ENCODE data around the gene GMIP. TPM values are rescaled to one million over a fixed set of nuclear protein-coding genes. Genes with fewer than 3 reads are reported as not detected.

GMIP gene
- total and polyA plus RNA-seq, 2 experiments from 2014 or later, result 5.1 to 22.1 TPM

GRCh38 chr19:19587771-19588170 lies 55.7 kb downstream of the GMIP start:
- H3K36me3 Mint-ChIP-seq (ENCODE audit: low read depth), result no peaks in the 10 kb centered on the region
- no peak overlapping the region for H2AFZ ChIP-seq
- H3K4me3 ChIP-seq, result no peak overlapping the region
- ATAC-seq (no peak), DNase-seq (ENCODE audit: low spot score) (no peak)
- H3K27ac Mint-ChIP-seq, result no peak overlapping the region
- no peaks in the 10 kb centered on the region for H3K9me3 Mint-ChIP-seq
- H3K36me3 ChIP-seq (ENCODE audit: insufficient read depth), result no peaks in the 10 kb centered on the region
- no peaks in the 10 kb centered on the region for H3K9me2 ChIP-seq (ENCODE audit: insufficient read depth)
- peaks cover 8% of the 10 kb centered on the region for H3F3A ChIP-seq (replicated peaks; ENCODE audit: low read depth)
- peaks cover 15% of the 10 kb centered on the region; the same call in 2 of the 3 replicates for H3K4me1 Mint-ChIP-seq
- no peaks in the 10 kb centered on the region for H3K79me2 ChIP-seq (replicated peaks; ENCODE audit: insufficient read depth)
- H3K4me2 ChIP-seq, result no peak overlapping the region
- peaks cover 14% of the 10 kb centered on the region for H3K4me1 ChIP-seq (ENCODE audit: insufficient read depth)
- H3K4me3 Mint-ChIP-seq, result no peak overlapping the region
- TF ChIP-seq, protein P1, sequence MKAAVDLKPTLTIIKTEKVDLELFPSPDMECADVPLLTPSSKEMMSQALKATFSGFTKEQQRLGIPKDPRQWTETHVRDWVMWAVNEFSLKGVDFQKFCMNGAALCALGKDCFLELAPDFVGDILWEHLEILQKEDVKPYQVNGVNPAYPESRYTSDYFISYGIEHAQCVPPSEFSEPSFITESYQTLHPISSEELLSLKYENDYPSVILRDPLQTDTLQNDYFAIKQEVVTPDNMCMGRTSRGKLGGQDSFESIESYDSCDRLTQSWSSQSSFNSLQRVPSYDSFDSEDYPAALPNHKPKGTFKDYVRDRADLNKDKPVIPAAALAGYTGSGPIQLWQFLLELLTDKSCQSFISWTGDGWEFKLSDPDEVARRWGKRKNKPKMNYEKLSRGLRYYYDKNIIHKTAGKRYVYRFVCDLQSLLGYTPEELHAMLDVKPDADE (IDR thresholded peaks at IDR 0.05), result no peak
- TF ChIP-seq ZNF114 (CRISPR knock-in tag; IDR thresholded peaks at IDR 0.05), result no peak
- TF ChIP-seq CREB1 (CRISPR knock-in tag; IDR thresholded peaks at IDR 0.05; ENCODE audit: low read depth), result no peak
- no peak for TF ChIP-seq EZH2phosphoT487 (IDR thresholded peaks at IDR 0.05; ENCODE audit: unreplicated experiment)
- TF ChIP-seq, protein P2, sequence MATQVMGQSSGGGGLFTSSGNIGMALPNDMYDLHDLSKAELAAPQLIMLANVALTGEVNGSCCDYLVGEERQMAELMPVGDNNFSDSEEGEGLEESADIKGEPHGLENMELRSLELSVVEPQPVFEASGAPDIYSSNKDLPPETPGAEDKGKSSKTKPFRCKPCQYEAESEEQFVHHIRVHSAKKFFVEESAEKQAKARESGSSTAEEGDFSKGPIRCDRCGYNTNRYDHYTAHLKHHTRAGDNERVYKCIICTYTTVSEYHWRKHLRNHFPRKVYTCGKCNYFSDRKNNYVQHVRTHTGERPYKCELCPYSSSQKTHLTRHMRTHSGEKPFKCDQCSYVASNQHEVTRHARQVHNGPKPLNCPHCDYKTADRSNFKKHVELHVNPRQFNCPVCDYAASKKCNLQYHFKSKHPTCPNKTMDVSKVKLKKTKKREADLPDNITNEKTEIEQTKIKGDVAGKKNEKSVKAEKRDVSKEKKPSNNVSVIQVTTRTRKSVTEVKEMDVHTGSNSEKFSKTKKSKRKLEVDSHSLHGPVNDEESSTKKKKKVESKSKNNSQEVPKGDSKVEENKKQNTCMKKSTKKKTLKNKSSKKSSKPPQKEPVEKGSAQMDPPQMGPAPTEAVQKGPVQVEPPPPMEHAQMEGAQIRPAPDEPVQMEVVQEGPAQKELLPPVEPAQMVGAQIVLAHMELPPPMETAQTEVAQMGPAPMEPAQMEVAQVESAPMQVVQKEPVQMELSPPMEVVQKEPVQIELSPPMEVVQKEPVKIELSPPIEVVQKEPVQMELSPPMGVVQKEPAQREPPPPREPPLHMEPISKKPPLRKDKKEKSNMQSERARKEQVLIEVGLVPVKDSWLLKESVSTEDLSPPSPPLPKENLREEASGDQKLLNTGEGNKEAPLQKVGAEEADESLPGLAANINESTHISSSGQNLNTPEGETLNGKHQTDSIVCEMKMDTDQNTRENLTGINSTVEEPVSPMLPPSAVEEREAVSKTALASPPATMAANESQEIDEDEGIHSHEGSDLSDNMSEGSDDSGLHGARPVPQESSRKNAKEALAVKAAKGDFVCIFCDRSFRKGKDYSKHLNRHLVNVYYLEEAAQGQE (IDR thresholded peaks at IDR 0.05; ENCODE audit: unreplicated experiment), result no peak
- no peak for TF ChIP-seq JUNB (IDR thresholded peaks at IDR 0.05; ENCODE audit: unreplicated experiment)
- TF ChIP-seq, protein P3, sequence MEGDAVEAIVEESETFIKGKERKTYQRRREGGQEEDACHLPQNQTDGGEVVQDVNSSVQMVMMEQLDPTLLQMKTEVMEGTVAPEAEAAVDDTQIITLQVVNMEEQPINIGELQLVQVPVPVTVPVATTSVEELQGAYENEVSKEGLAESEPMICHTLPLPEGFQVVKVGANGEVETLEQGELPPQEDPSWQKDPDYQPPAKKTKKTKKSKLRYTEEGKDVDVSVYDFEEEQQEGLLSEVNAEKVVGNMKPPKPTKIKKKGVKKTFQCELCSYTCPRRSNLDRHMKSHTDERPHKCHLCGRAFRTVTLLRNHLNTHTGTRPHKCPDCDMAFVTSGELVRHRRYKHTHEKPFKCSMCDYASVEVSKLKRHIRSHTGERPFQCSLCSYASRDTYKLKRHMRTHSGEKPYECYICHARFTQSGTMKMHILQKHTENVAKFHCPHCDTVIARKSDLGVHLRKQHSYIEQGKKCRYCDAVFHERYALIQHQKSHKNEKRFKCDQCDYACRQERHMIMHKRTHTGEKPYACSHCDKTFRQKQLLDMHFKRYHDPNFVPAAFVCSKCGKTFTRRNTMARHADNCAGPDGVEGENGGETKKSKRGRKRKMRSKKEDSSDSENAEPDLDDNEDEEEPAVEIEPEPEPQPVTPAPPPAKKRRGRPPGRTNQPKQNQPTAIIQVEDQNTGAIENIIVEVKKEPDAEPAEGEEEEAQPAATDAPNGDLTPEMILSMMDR (conservative IDR thresholded peaks at IDR 0.05; ENCODE audit: low read depth in 2 of 2), result no peak
- no peak for TF ChIP-seq EZH2 (IDR thresholded peaks at IDR 0.05; ENCODE audit: low read depth, unreplicated experiment)
- no peak for TF ChIP-seq ZNF331 (CRISPR knock-in tag; IDR thresholded peaks at IDR 0.05; ENCODE audit: low read depth)
- no peak for TF ChIP-seq POLR2AphosphoS5 (IDR thresholded peaks at IDR 0.05; ENCODE audit: low read depth)
- no peak for TF ChIP-seq NANOG (IDR thresholded peaks at IDR 0.05; ENCODE audit: borderline replicate concordance)
- TF ChIP-seq STAT1 (IDR thresholded peaks at IDR 0.05; ENCODE audit: unreplicated experiment), result no peak
- TF ChIP-seq ZNF462 (CRISPR knock-in tag; IDR thresholded peaks at IDR 0.05), result no peak
- H4K20me1 ChIP-seq (replicated peaks; ENCODE audit: insufficient read depth), result no peaks in the 10 kb centered on the region; the same call in 1 of the 2 replicates
- H3K27ac ChIP-seq (ENCODE audit: low read depth), result no peak overlapping the region
- no peaks in the 10 kb centered on the region for H3K27me3 ChIP-seq (ENCODE audit: insufficient read depth)
- H3K27me3 Mint-ChIP-seq (ENCODE audit: insufficient read depth, low read depth, poor library complexity), result peaks cover 2% of the 10 kb centered on the region

All from GM23338 (cell line).